Measurements from ENCODE around the gene RNF123.

DNA sequence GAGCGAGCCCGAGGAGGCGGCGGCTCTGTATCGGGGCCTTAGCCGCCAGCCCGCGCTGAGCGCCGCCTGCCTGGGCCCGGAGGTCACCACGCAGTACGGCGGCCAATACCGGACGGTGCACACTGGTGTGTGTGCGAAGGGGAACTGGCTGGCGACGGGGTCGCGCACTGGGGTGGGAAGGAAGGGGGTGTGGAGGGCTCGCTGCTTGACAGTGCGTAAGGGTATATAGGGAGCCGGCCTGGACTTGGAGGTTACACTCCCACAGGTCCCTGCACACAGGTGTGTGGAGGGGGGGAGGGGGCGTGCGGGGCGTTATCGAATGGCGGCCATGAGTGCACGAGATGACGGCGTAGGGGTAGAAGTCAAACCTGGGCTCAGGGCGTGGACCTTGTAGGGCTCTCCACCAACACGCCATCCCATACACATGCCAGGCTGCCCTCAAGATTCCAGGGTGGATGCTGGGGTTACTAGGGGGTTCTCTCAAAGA is 14.8 kb upstream of the RNF123 start:
- TF ChIP-seq, protein P1, sequence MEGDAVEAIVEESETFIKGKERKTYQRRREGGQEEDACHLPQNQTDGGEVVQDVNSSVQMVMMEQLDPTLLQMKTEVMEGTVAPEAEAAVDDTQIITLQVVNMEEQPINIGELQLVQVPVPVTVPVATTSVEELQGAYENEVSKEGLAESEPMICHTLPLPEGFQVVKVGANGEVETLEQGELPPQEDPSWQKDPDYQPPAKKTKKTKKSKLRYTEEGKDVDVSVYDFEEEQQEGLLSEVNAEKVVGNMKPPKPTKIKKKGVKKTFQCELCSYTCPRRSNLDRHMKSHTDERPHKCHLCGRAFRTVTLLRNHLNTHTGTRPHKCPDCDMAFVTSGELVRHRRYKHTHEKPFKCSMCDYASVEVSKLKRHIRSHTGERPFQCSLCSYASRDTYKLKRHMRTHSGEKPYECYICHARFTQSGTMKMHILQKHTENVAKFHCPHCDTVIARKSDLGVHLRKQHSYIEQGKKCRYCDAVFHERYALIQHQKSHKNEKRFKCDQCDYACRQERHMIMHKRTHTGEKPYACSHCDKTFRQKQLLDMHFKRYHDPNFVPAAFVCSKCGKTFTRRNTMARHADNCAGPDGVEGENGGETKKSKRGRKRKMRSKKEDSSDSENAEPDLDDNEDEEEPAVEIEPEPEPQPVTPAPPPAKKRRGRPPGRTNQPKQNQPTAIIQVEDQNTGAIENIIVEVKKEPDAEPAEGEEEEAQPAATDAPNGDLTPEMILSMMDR (IDR thresholded peaks at IDR 0.05): no peak
- TF ChIP-seq EZH2 (IDR thresholded peaks at IDR 0.05; ENCODE audit: borderline replicate concordance, insufficient read depth, low read depth, low read length, poor library complexity, severe bottlenecking): no peak
